HG03575 (cell line): ENCODE results near the gene ATP11C.
"Not testable (repeated sequence)": the region's sequence is repeated elsewhere in the genome, so short reads cannot be mapped to it uniquely, and the experiment has no call there.

ENCODE experiments used
- ATAC-seq: cut with Tn5 transposase; IDR thresholded peaks from one replicate; pipeline ENCODE4 v1.9.1; 2021; ENCODE audit not compliant: unreplicated experiment, insufficient number of reproducible peaks, low FRiP score; ENCODE audit errors: extremely low read depth

ATP11C gene

GRCh38 chrX:139685175-139685574 is 247.7 kb downstream of the ATP11C start:
- not testable (repeated sequence) for ATAC-seq

DNA sequence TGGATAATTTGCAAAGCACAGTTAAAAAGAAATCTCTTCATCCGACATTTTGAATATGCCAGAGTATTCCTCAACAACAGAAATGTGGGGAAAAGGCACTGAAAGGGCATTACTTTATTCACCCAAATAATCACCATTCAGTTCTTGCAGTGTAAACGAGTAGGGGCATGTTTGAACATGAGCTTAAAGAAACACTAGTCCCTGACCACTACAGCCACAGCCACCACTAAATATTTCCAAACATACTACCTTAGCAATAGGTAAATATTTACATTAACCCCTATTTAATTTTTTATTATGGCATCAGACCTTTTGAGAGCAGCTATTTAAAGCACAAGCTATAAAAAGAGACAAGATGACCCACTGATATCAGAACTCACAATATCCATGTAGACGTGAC is 252.5 kb downstream of the ATP11C start:
- ATAC-seq: no peak
